Activated T-helper 2 cell treated with anti-CD3 and anti-CD28 coated beads, Interferon-gamma antibody, Interleukin-2, Interleukin-4, amounts not matched to agents 10 μg/mL and 5 μg/mL and 100 μg/mL, durations not matched to agents 14 hours and 24 hours and 36 hours (primary cell): ENCODE results near the gene COL8A1. TPM values are rescaled to one million over a fixed set of nuclear protein-coding genes. Genes with fewer than 3 reads are reported as not detected.
"Not testable (repeated sequence)": the region's sequence is repeated elsewhere in the genome, so short reads cannot be mapped to it uniquely, and the experiment has no call there.

Experiments
- DNase-seq: peaks from one replicate; pipeline ENCODE4 v3.0.0; 2021; ENCODE audit warnings: low spot score
- H3K27ac Mint-ChIP-seq: one replicate; pipeline ENCODE4 v1.8.0; 2021; ENCODE audit warnings: mixed read lengths
- H3K27me3 Mint-ChIP-seq: one replicate; pipeline ENCODE4 v1.8.0; 2021; ENCODE audit warnings: low read depth, mixed read lengths
- H3K36me3 Mint-ChIP-seq: one replicate; pipeline ENCODE4 v1.8.0; 2021; ENCODE audit warnings: low read depth, mixed read lengths
- H3K4me1 Mint-ChIP-seq: one replicate; pipeline ENCODE4 v1.8.0; 2021; ENCODE audit warnings: low read depth, mixed read lengths
- H3K4me3 Mint-ChIP-seq: one replicate; pipeline ENCODE4 v1.8.0; 2021; ENCODE audit warnings: low read depth, mild to moderate bottlenecking, moderate library complexity, mixed read lengths
- H3K9me3 Mint-ChIP-seq: one replicate; pipeline ENCODE4 v1.8.0; 2021; ENCODE audit warnings: mixed read lengths
- intact Hi-C: fragments of 100-400 bp; cut with micrococcal nuclease; formaldehyde crosslinking; loops from one replicate; pipeline ENCODE4 v1.15.1; 2023
- total RNA-seq: library from RNA; stranded (reverse); gene quantifications from 2 replicates; pipeline ENCODE4 v1.2.3, GENCODE V29; 2022

Gene COL8A1
- total RNA-seq, 1 donor from 2014 or later: not detected

GRCh38 chr3:99730870-99731269, 92.5 kb downstream of the COL8A1 start:
- no peaks in the 10 kb centered on the region for H3K36me3 Mint-ChIP-seq
- no peaks in the 10 kb centered on the region for H3K4me1 Mint-ChIP-seq
- H3K4me3 Mint-ChIP-seq: no peak overlapping the region
- intact Hi-C loops: no loop called here
- no peaks in the 10 kb centered on the region for H3K9me3 Mint-ChIP-seq
- H3K27ac Mint-ChIP-seq: no peak overlapping the region
- DNase-seq: no peak
- no peaks in the 10 kb centered on the region for H3K27me3 Mint-ChIP-seq

GRCh38 chr3:99731499-99731898, 93.1 kb downstream of the COL8A1 start:
- Mint-ChIP-seq H3K27me3 (no peaks in the 10 kb centered on the region), H3K4me3 (no peak overlapping the region), H3K36me3 (no peaks in the 10 kb centered on the region), H3K9me3 (no peaks in the 10 kb centered on the region), H3K27ac (no peak overlapping the region), H3K4me1 (no peaks in the 10 kb centered on the region)
- intact Hi-C loops: no loop called here
- DNase-seq: no peak

GRCh38 chr3:99740371-99740770, 102.0 kb downstream of the COL8A1 start:
- H3K27me3 Mint-ChIP-seq, intact Hi-C loops, H3K4me1 Mint-ChIP-seq, H3K27ac Mint-ChIP-seq, DNase-seq, H3K36me3 Mint-ChIP-seq, H3K4me3 Mint-ChIP-seq, H3K9me3 Mint-ChIP-seq: not testable (repeated sequence)

GRCh38 chr3:99741588-99741987, 103.2 kb downstream of the COL8A1 start:
- H3K27me3 Mint-ChIP-seq: no peaks in the 10 kb centered on the region
- H3K36me3 Mint-ChIP-seq: no peaks in the 10 kb centered on the region
- intact Hi-C loops: no loop called here
- no peaks in the 10 kb centered on the region for H3K9me3 Mint-ChIP-seq
- no peak for DNase-seq
- no peaks in the 10 kb centered on the region for H3K4me1 Mint-ChIP-seq
- no peak overlapping the region for H3K27ac Mint-ChIP-seq
- no peak overlapping the region for H3K4me3 Mint-ChIP-seq

- Mint-ChIP-seq H3K27ac (no peak overlapping the region), H3K27me3 (peaks cover 2% of the 10 kb centered on the region), H3K36me3 (no peaks in the 10 kb centered on the region), H3K9me3 (no peaks in the 10 kb centered on the region), H3K4me3 (no peak overlapping the region), H3K4me1 (no peaks in the 10 kb centered on the region)
- no peak for DNase-seq
- intact Hi-C loops: no loop called here
These were observed 109.5 kb downstream of the COL8A1 start for GRCh38 chr3:99747915-99748314.

GRCh38 chr3:99751649-99752048, 113.3 kb downstream of the COL8A1 start:
- no peaks in the 10 kb centered on the region for H3K36me3 Mint-ChIP-seq
- no peak for DNase-seq
- H3K9me3 Mint-ChIP-seq: no peaks in the 10 kb centered on the region
- no peaks in the 10 kb centered on the region for H3K4me1 Mint-ChIP-seq
- H3K27me3 Mint-ChIP-seq: peaks cover 7% of the 10 kb centered on the region
- no peak overlapping the region for H3K27ac Mint-ChIP-seq
- no peak overlapping the region for H3K4me3 Mint-ChIP-seq
- intact Hi-C loops: loop anchor here (2.0 to 10.0 kb wide), 3 partner anchors 253 to 729 kb away; no protein-coding TSS in a partner anchor

GRCh38 chr3:99753268-99753975, 115.0 kb downstream of the COL8A1 start:
- H3K9me3 Mint-ChIP-seq: no peaks in the 10 kb centered on the region
- H3K27me3 Mint-ChIP-seq: peaks cover 10% of the 10 kb centered on the region
- no peaks in the 10 kb centered on the region for H3K36me3 Mint-ChIP-seq
- H3K4me3 Mint-ChIP-seq: no peak overlapping the region
- H3K27ac Mint-ChIP-seq: no peak overlapping the region
- intact Hi-C loops: loop anchor here (2.0 to 10.0 kb wide), 3 partner anchors 255 to 731 kb away; no protein-coding TSS in a partner anchor
- DNase-seq: no peak
- H3K4me1 Mint-ChIP-seq: no peaks in the 10 kb centered on the region

- Mint-ChIP-seq H3K27ac (no peak overlapping the region), H3K36me3 (no peaks in the 10 kb centered on the region), H3K4me3 (no peak overlapping the region), H3K27me3 (peaks cover 17% of the 10 kb centered on the region), H3K9me3 (no peaks in the 10 kb centered on the region), H3K4me1 (no peaks in the 10 kb centered on the region)
- intact Hi-C loops: loop anchor here (10.0 kb wide), 1 partner anchor 581 kb away; no protein-coding TSS in a partner anchor
- no peak for DNase-seq
These were observed 117.4 kb downstream of the COL8A1 start for GRCh38 chr3:99755831-99756230.

GRCh38 chr3:99757966-99758365, 119.6 kb downstream of the COL8A1 start:
- no peaks in the 10 kb centered on the region for H3K4me1 Mint-ChIP-seq
- peaks cover 17% of the 10 kb centered on the region for H3K27me3 Mint-ChIP-seq
- no peaks in the 10 kb centered on the region for H3K36me3 Mint-ChIP-seq
- DNase-seq: no peak
- H3K4me3 Mint-ChIP-seq: no peak overlapping the region
- intact Hi-C loops: loop anchor here (10.0 kb wide), 1 partner anchor 583 kb away; no protein-coding TSS in a partner anchor
- H3K9me3 Mint-ChIP-seq: no peaks in the 10 kb centered on the region
- H3K27ac Mint-ChIP-seq: no peak overlapping the region

GRCh38 chr3:99758502-99759177, 120.2 kb downstream of the COL8A1 start:
- no peaks in the 10 kb centered on the region for H3K36me3 Mint-ChIP-seq
- peaks cover 17% of the 10 kb centered on the region for H3K27me3 Mint-ChIP-seq
- intact Hi-C loops: loop anchor here (10.0 kb wide), 1 partner anchor 584 kb away; no protein-coding TSS in a partner anchor
- DNase-seq: no peak
- H3K9me3 Mint-ChIP-seq: no peaks in the 10 kb centered on the region
- H3K4me3 Mint-ChIP-seq: no peak overlapping the region
- no peak overlapping the region for H3K27ac Mint-ChIP-seq
- no peaks in the 10 kb centered on the region for H3K4me1 Mint-ChIP-seq

GRCh38 chr3:99760031-99760430, 121.6 kb downstream of the COL8A1 start:
- H3K4me1 Mint-ChIP-seq: no peaks in the 10 kb centered on the region
- H3K27ac Mint-ChIP-seq: no peak overlapping the region
- intact Hi-C loops: no loop called here
- DNase-seq: no peak
- no peaks in the 10 kb centered on the region for H3K36me3 Mint-ChIP-seq
- H3K9me3 Mint-ChIP-seq: no peaks in the 10 kb centered on the region
- no peak overlapping the region for H3K4me3 Mint-ChIP-seq
- peaks cover 16% of the 10 kb centered on the region for H3K27me3 Mint-ChIP-seq

- H3K27me3 Mint-ChIP-seq: peaks cover 12% of the 10 kb centered on the region
- intact Hi-C loops: no loop called here
- DNase-seq: no peak
- no peak overlapping the region for H3K27ac Mint-ChIP-seq
- no peak overlapping the region for H3K4me3 Mint-ChIP-seq
- H3K36me3 Mint-ChIP-seq: no peaks in the 10 kb centered on the region
- H3K4me1 Mint-ChIP-seq: no peaks in the 10 kb centered on the region
- no peaks in the 10 kb centered on the region for H3K9me3 Mint-ChIP-seq
These were observed 122.2 kb downstream of the COL8A1 start for GRCh38 chr3:99760629-99761028.

GRCh38 chr3:99761415-99762165, 123.2 kb downstream of the COL8A1 start:
- Mint-ChIP-seq H3K4me3 (no peak overlapping the region), H3K27me3 (peaks cover 12% of the 10 kb centered on the region), H3K27ac (no peak overlapping the region), H3K4me1 (no peaks in the 10 kb centered on the region), H3K36me3 (no peaks in the 10 kb centered on the region), H3K9me3 (no peaks in the 10 kb centered on the region)
- no peak for DNase-seq
- intact Hi-C loops: no loop called here
